Stimulated activated CD4-positive, alpha-beta T cell treated with anti-CD3 and anti-CD28 coated beads, TNF-alpha, amount 100 ng/mL, for 4 hours (primary cell): ENCODE data around the gene SLC35F3.
"Not testable (repeated sequence)": the region's sequence is repeated elsewhere in the genome, so short reads cannot be mapped to it uniquely, and the experiment has no call there.

Source experiments
- DNase-seq, 3 experiments: peaks; one replicate each; pipeline ENCODE4 v3.0.0-alpha.2; 2020; ENCODE audit warnings: low read depth in 3 of 3

Gene SLC35F3

GRCh38 chr1:233904633-233905415 is at the start of gene SLC35F3:
TSS of gene SLC35F3 (plus strand) at chr1:233904676.
- no peak for DNase-seq

- no peak for DNase-seq
These were observed 45.0 kb upstream of the SLC35F3 start for GRCh38 chr1:233859446-233859845.

- DNase-seq, result no peak
These were observed 40.5 kb upstream of the SLC35F3 start for GRCh38 chr1:233863901-233864545.

- no peak for DNase-seq
These were observed 39.9 kb upstream of the SLC35F3 start for GRCh38 chr1:233864578-233864977.

GRCh38 chr1:233865216-233865615 is 39.3 kb upstream of the SLC35F3 start:
- no peak for DNase-seq

GRCh38 chr1:233865902-233866301 is 38.6 kb upstream of the SLC35F3 start:
- DNase-seq, result no peak

- no peak for DNase-seq
These were observed 37.4 kb upstream of the SLC35F3 start for GRCh38 chr1:233867028-233867427.

GRCh38 chr1:233868461-233868860 is 36.0 kb upstream of the SLC35F3 start:
- no peak for DNase-seq

GRCh38 chr1:233869680-233870079 is 34.8 kb upstream of the SLC35F3 start:
- no peak for DNase-seq

GRCh38 chr1:233873666-233874065 is 30.8 kb upstream of the SLC35F3 start:
- no peak for DNase-seq

GRCh38 chr1:233879841-233880240 is 24.6 kb upstream of the SLC35F3 start:
- no peak for DNase-seq

GRCh38 chr1:233883671-233884070 is 20.8 kb upstream of the SLC35F3 start:
- no peak for DNase-seq

- no peak for DNase-seq
These were observed 19.9 kb upstream of the SLC35F3 start for GRCh38 chr1:233884461-233885151.

GRCh38 chr1:233885196-233885920 is 19.1 kb upstream of the SLC35F3 start:
- DNase-seq, result no peak

GRCh38 chr1:233891151-233891550 is 13.3 kb upstream of the SLC35F3 start:
- DNase-seq, result not testable (repeated sequence)

GRCh38 chr1:233897325-233898162 is 6.9 kb upstream of the SLC35F3 start:
- DNase-seq, result no peak

- DNase-seq, result no peak
These were observed 3.0 kb upstream of the SLC35F3 start for GRCh38 chr1:233901495-233901894.

GRCh38 chr1:233905416-233906051 is 1.1 kb downstream of the SLC35F3 start:
- no peak for DNase-seq

- DNase-seq, result no peak
These were observed 2.7 kb downstream of the SLC35F3 start for GRCh38 chr1:233907151-233907550.

- DNase-seq, result no peak
These were observed 3.6 kb downstream of the SLC35F3 start for GRCh38 chr1:233908092-233908491.

- DNase-seq, result no peak
These were observed 4.7 kb downstream of the SLC35F3 start for GRCh38 chr1:233909195-233909594.
